HepG2 (cell line): ENCODE measurements around the gene SNRNP35. TPM values are rescaled to one million over a fixed set of nuclear protein-coding genes. Genes with fewer than 3 reads are reported as not detected.

Experiments
- ATF7 ChIP-seq, 2 experiments: fragments of 450-650 bp in 1 of 2; sonication (generic) in 1 of 2; formaldehyde crosslinking in 1 of 2; IDR thresholded peaks; 2 replicates each; pipeline versions ENCODE4 v1.4.0 to v1.6.1; 2016 to 2020; ENCODE audit warnings: antibody characterized with exemption in 1 of 2, mild to moderate bottlenecking in 1 of 2, missing genetic modification reagents in 1 of 2
- BHLHE40 ChIP-seq: IDR thresholded peaks from 2 replicates; pipeline ENCODE4 v1.6.1; 2011; ENCODE audit warnings: low read length, improper control_type of control experiment
- GATAD2A ChIP-seq: IDR thresholded peaks from 2 replicates; pipeline ENCODE4 v1.6.1; 2016
- GFI1 ChIP-seq: sonication (generic); formaldehyde crosslinking; IDR thresholded peaks from 2 replicates; pipeline ENCODE4 v1.5.0; 2020; ENCODE audit warnings: missing genetic modification reagents, mild to moderate bottlenecking, borderline replicate concordance
- HNRNPLL ChIP-seq: fragments of 200-400 bp; formaldehyde crosslinking; IDR thresholded peaks from 2 replicates; pipeline ENCODE4 v1.6.1; 2017; ENCODE audit warnings: mild to moderate bottlenecking, low read depth, low read length; ENCODE audit not compliant: poor library complexity, severe bottlenecking
- IKZF4 ChIP-seq: sonication (generic); formaldehyde crosslinking; IDR thresholded peaks from 2 replicates; pipeline ENCODE4 v1.5.1; 2020; ENCODE audit warnings: borderline replicate concordance, mild to moderate bottlenecking, low read depth, missing genetic modification reagents; ENCODE audit errors: not compliant biosample characterization
- MEIS1 ChIP-seq: sonication (generic); formaldehyde crosslinking; IDR thresholded peaks from 2 replicates; pipeline ENCODE4 v1.9.0; 2021; ENCODE audit warnings: mild to moderate bottlenecking, missing genetic modification reagents, moderate library complexity, borderline replicate concordance
- MXI1 ChIP-seq: IDR thresholded peaks from 3 replicates; pipeline ENCODE4 v1.6.1; 2012; ENCODE audit warnings: low read depth, low read length, inconsistent platforms, borderline replicate concordance
- MYC ChIP-seq: sonication (generic); formaldehyde crosslinking; IDR thresholded peaks from 2 replicates; pipeline ENCODE4 v1.9.0; 2021; ENCODE audit warnings: missing genetic modification reagents, borderline replicate concordance
- MYNN ChIP-seq: sonication (generic); formaldehyde crosslinking; IDR thresholded peaks from 2 replicates; pipeline ENCODE4 v1.4.0; 2020; ENCODE audit warnings: mild to moderate bottlenecking, low read depth, missing genetic modification reagents
- MYPOP ChIP-seq: sonication (generic); formaldehyde crosslinking; IDR thresholded peaks from 2 replicates; pipeline ENCODE4 v1.8.1; 2023; ENCODE audit warnings: mild to moderate bottlenecking, moderate library complexity, missing genetic modification reagents
- PCBP1 ChIP-seq: fragments of 200-400 bp; formaldehyde crosslinking; IDR thresholded peaks from 2 replicates; pipeline ENCODE4 v1.6.1; 2017; ENCODE audit warnings: mild to moderate bottlenecking, low read depth, low read length, borderline replicate concordance
- PHF8 ChIP-seq: sonication (generic); formaldehyde crosslinking; IDR thresholded peaks from 2 replicates; pipeline ENCODE4 v1.5.0; 2020; ENCODE audit warnings: missing genetic modification reagents
- POGZ ChIP-seq: sonication (generic); formaldehyde crosslinking; IDR thresholded peaks from 2 replicates; pipeline ENCODE4 v1.4.0; 2020; ENCODE audit warnings: mild to moderate bottlenecking, missing genetic modification reagents
- RBFOX2 ChIP-seq: fragments of 200-400 bp; formaldehyde crosslinking; IDR thresholded peaks from 2 replicates; pipeline ENCODE4 v1.6.1; 2017; ENCODE audit warnings: low read depth, mild to moderate bottlenecking, low read length
- RFX3 ChIP-seq: IDR thresholded peaks from 2 replicates; pipeline ENCODE4 v1.6.1; 2016; ENCODE audit warnings: missing biosample characterization, missing genetic modification reagents
- SALL1 ChIP-seq: sonication (generic); formaldehyde crosslinking; IDR thresholded peaks from 2 replicates; pipeline ENCODE4 v1.8.0; 2022; ENCODE audit warnings: mild to moderate bottlenecking, missing genetic modification reagents
- TFAP4 ChIP-seq: sonication (generic); IDR thresholded peaks from 2 replicates; pipeline ENCODE4 v1.6.1; 2016; ENCODE audit warnings: low read depth, borderline replicate concordance
- XRCC5 ChIP-seq: fragments of 200-400 bp; formaldehyde crosslinking; optimal IDR thresholded peaks from 2 replicates; pipeline ENCODE3; 2017; ENCODE audit warnings: mild to moderate bottlenecking, low read length
- ZFP82 ChIP-seq: sonication (generic); formaldehyde crosslinking; IDR thresholded peaks from 2 replicates; pipeline ENCODE4 v1.5.1; 2020; ENCODE audit warnings: mild to moderate bottlenecking, missing genetic modification reagents, borderline replicate concordance
- ZFY ChIP-seq: sonication (generic); formaldehyde crosslinking; IDR thresholded peaks from 2 replicates; pipeline ENCODE4 v1.4.0; 2020; ENCODE audit warnings: missing genetic modification reagents
- ZNF326 ChIP-seq: sonication (generic); formaldehyde crosslinking; IDR thresholded peaks from 2 replicates; pipeline ENCODE4 v1.4.0; 2020; ENCODE audit warnings: missing genetic modification reagents, borderline replicate concordance
- ZNF33B ChIP-seq: sonication (generic); formaldehyde crosslinking; IDR thresholded peaks from 2 replicates; pipeline ENCODE4 v1.5.1; 2020; ENCODE audit warnings: mild to moderate bottlenecking, missing genetic modification reagents
- ZNF782 ChIP-seq: sonication (generic); formaldehyde crosslinking; IDR thresholded peaks from 2 replicates; pipeline ENCODE4 v1.4.0; 2020; ENCODE audit warnings: missing genetic modification reagents, mild to moderate bottlenecking, borderline replicate concordance
- ZNF788 ChIP-seq: sonication (generic); formaldehyde crosslinking; IDR thresholded peaks from 2 replicates; pipeline ENCODE4 v1.5.0; 2020; ENCODE audit warnings: mild to moderate bottlenecking, missing genetic modification reagents, borderline replicate concordance
- polyA plus RNA-seq, 8 experiments: library from polyadenylated mRNA; depleted of rRNA in 3 of 8; stranded (reverse) in 7 of 8; unstranded in 1 of 8; fragments of >200 nt; fragmentation: Illumina TruSeq in 4 of 8; extraction: Trizol in 4 of 8; gene quantifications; 2 replicates each; pipeline versions ENCODE4 v1.2.1 to v1.2.3, GENCODE V29; 2011 to 2016; ENCODE audit warnings: low read depth in 4 of 8, missing spikeins in 1 of 8, mixed read lengths in 1 of 8; ENCODE audit not compliant: insufficient read depth in 1 of 8
- total RNA-seq, 5 experiments: library from RNA; depleted of rRNA; stranded (reverse); fragments of >200 nt; fragmentation: Illumina TruSeq; extraction: Trizol; gene quantifications; 2 replicates each; pipeline ENCODE4 v1.2.3, GENCODE V29; 2016; ENCODE audit warnings: low read depth in 1 of 5
- TF ChIP-seq, protein P1 (sequence below): sonication (generic); formaldehyde crosslinking; IDR thresholded peaks from 2 replicates; pipeline ENCODE4 v1.8.0; 2023; ENCODE audit warnings: mild to moderate bottlenecking, missing genetic modification reagents

The SNRNP35 gene
- total and polyA plus RNA-seq, 2 of the 13 experiments (the other 11 are each of a cell fraction or from before 2014, with no cell fraction given) = 11.3 to 22.6 TPM

- TF ChIP-seq MYPOP (CRISPR knock-in tag) (peak; percentile 94), ZNF788 (CRISPR knock-in tag) (peak; percentile 23; the same call in 1 of the 2 replicates), ZFY (peak; percentile 86), ZNF33B (CRISPR knock-in tag) (peak; percentile 93), PHF8 (CRISPR knock-in tag) (peak; percentile 77), IKZF4 (CRISPR knock-in tag) (peak; percentile 28), MXI1 (peak; percentile 70; the same call in 1 of the 3 replicates), BHLHE40 (peak; percentile 79), GFI1 (CRISPR knock-in tag) (0 out of 2 replicates have a peak, but pooled peaks have one; percentile 34), MYNN (CRISPR knock-in tag) (0 out of 2 replicates have a peak, but pooled peaks have one; percentile 50), HNRNPLL (peak; percentile 61), ZFP82 (no peak), POGZ (0 out of 2 replicates have a peak, but pooled peaks have one; percentile 45), ZNF782 (CRISPR knock-in tag) (peak; percentile 89), SALL1 (CRISPR knock-in tag) (peak; percentile 51; the same call in 1 of the 2 replicates), RBFOX2 (peak; percentile 73), TFAP4 (peak; percentile 59; the same call in 1 of the 2 replicates), PCBP1 (no peak), GATAD2A (CRISPR knock-in tag) (peak; percentile 3; the same call in 1 of the 2 replicates), RFX3 (CRISPR knock-in tag) (peak; percentile 63; the same call in 1 of the 2 replicates), XRCC5 (peak; percentile 18), MYC (CRISPR knock-in tag) (peak; percentile 67; the same call in 1 of the 2 replicates), ZNF326 (CRISPR knock-in tag) (no peak), ATF7 (IDR thresholded peaks at IDR 0.05) (no peak), ATF7 (CRISPR knock-in tag; IDR thresholded peaks at IDR 0.05) (0 out of 2 replicates have a peak, but pooled peaks have one; percentile 64), MEIS1 (CRISPR knock-in tag) (peak; percentile 38; the same call in 1 of the 2 replicates)
- TF ChIP-seq, protein P1, sequence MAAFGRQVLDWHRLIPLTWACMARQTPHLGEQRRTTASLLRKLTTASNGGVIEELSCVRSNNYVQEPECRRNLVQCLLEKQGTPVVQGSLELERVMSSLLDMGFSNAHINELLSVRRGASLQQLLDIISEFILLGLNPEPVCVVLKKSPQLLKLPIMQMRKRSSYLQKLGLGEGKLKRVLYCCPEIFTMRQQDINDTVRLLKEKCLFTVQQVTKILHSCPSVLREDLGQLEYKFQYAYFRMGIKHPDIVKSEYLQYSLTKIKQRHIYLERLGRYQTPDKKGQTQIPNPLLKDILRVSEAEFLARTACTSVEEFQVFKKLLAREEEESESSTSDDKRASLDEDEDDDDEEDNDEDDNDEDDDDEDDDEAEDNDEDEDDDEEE (CRISPR knock-in tag) = peak; percentile 63; the same call in 1 of the 2 replicates
Measured at GRCh38 chr12:123436017-123436964, 21.6 kb upstream of the SNRNP35 start, which contains the start of gene RILPL2 (continued).
